Vagina (tissue), 2 donors: Measurements from ENCODE around the gene LPP. TPM values are rescaled to one million over a fixed set of nuclear protein-coding genes. Genes with fewer than 3 reads are reported as not detected.
A peak's percentile ranks its signal among the peaks of the same experiment; 100 is the strongest.

Source experiments
- DNase-seq, 2 donors: peaks; one replicate each; pipeline ENCODE4 v3.0.0-alpha.2; 2017; ENCODE audit errors: extremely low spot score in 2 of 2
- H3K27ac ChIP-seq: fragments of 200-600 bp; sonication (generic); one replicate; pipeline ENCODE4 v1.5.1; 2019
- H3K27me3 ChIP-seq: fragments of 200-600 bp; sonication (generic); one replicate; pipeline ENCODE4 v1.5.1; 2019
- H3K36me3 ChIP-seq, 2 donors: fragments of 200-600 bp; sonication (generic); one replicate each; pipeline ENCODE4 v1.5.1; 2017 to 2019
- H3K4me1 ChIP-seq: fragments of 200-600 bp; sonication (generic); one replicate; pipeline ENCODE4 v1.5.1; 2019
- H3K4me3 ChIP-seq, 2 donors: fragments of 200-600 bp; sonication (generic); 1 replicate in 1 of 2; 2 replicates in 1 of 2; pipeline ENCODE4 v1.5.1; 2016 to 2019
- H3K9me3 ChIP-seq: fragments of 200-600 bp; sonication (generic); one replicate; pipeline ENCODE4 v1.5.1; 2019
- CTCF ChIP-seq, 3 experiments: fragments of 450-650 bp in 2 of 3; fragments of 200-600 bp in 1 of 3; sonication (generic) in 1 of 3; IDR thresholded peaks; one replicate each; pipeline ENCODE4 v1.5.1; 2017 to 2019; ENCODE audit warnings: antibody characterized with exemption in 3 of 3, mild to moderate bottlenecking in 2 of 3, moderate library complexity in 2 of 3
- POLR2A ChIP-seq, 2 donors: fragments of 450-650 bp; IDR thresholded peaks; one replicate each; pipeline ENCODE4 v1.6.1; 2017; ENCODE audit warnings: antibody characterized with exemption in 2 of 2, mild to moderate bottlenecking in 2 of 2, moderate library complexity in 2 of 2
- POLR2AphosphoS5 ChIP-seq, 2 donors: sonication (generic); formaldehyde crosslinking; IDR thresholded peaks; one replicate each; pipeline ENCODE4 v1.9.0; 2017; ENCODE audit warnings: antibody characterized with exemption in 2 of 2, mild to moderate bottlenecking in 2 of 2, low read depth in 1 of 2; ENCODE audit not compliant: insufficient read depth in 1 of 2
- intact Hi-C: fragments of 100-400 bp; cut with DNase I; formaldehyde crosslinking; loops from one replicate; pipeline ENCODE4 v1.15.1; 2023
- total RNA-seq: library from RNA; depleted of rRNA; stranded (reverse); fragments of >200 nt; gene quantifications from one replicate; pipeline ENCODE4 v1.2.3, GENCODE V29; 2016

The LPP gene
- total RNA-seq, 1 donor from 2014 or later, result 248 TPM

DNA sequence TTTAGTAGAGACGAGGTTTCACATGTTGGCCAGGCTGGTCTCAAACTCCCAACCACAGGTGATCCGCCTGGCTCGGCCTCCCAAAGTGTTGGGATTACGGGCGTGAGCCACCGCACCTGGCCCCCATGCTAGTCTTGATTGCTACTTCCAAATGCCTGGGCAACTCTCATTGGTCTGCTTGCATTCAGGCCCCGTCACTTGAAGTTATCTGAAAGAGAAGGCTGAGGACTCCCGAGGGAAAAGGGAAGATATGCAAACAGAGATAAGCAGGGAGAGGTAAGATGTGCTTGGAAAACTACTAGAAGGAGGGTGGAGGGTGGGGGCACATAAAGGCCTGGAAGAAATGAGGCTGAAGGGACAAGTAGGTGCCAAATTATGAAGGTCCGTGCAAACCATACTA lies 4.4 kb upstream of the LPP start:
- Histone ChIP-seq H3K27ac (no peak overlapping the region), H3K4me1 (peaks cover 10% of the 10 kb centered on the region), H3K9me3 (no peaks in the 10 kb centered on the region), H3K4me3 (no peak overlapping the region), H3K36me3 (no peaks in the 10 kb centered on the region), H3K27me3 (no peaks in the 10 kb centered on the region)
- no peak for DNase-seq
- intact Hi-C loops, result no loop called here
- no peak for TF ChIP-seq CTCF (IDR thresholded peaks at IDR 0.05)
- TF ChIP-seq POLR2AphosphoS5 (IDR thresholded peaks at IDR 0.05; ENCODE audit: insufficient read depth in 1 of 2, low read depth in 1 of 2), result no peak
- TF ChIP-seq POLR2A (IDR thresholded peaks at IDR 0.05), result no peak

DNA sequence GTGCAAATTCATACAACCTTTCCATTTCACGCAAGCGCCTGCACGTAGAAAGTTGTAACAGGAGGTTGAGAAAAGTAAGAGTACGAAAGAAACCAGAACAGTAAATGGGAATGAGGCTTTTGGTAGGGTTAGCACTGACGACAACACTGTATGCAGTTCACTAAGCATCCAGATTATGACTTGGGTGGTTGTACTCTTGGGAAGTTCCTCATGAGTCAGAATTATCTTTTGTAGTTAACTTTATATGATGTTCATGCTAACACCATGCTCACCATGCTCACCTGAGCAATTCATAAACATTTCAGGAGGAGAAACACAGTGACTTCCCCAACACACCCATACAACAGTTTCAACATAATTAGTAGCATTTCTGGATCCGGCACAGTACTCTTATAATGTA lies 3.0 kb upstream of the LPP start:
- no peaks in the 10 kb centered on the region for H3K27me3 ChIP-seq
- no peak overlapping the region for H3K4me3 ChIP-seq
- no peak for DNase-seq
- intact Hi-C loops, result loop anchor here (5.0 kb wide), 1 partner anchor 409 kb away; no protein-coding TSS in a partner anchor
- H3K4me1 ChIP-seq, result peaks cover 22% of the 10 kb centered on the region
- no peak overlapping the region for H3K27ac ChIP-seq
- no peaks in the 10 kb centered on the region for H3K9me3 ChIP-seq
- TF ChIP-seq CTCF (IDR thresholded peaks at IDR 0.05) (no peak), POLR2A (IDR thresholded peaks at IDR 0.05) (no peak), POLR2AphosphoS5 (IDR thresholded peaks at IDR 0.05; ENCODE audit: insufficient read depth in 1 of 2, low read depth in 1 of 2) (no peak)
- no peaks in the 10 kb centered on the region for H3K36me3 ChIP-seq

DNA sequence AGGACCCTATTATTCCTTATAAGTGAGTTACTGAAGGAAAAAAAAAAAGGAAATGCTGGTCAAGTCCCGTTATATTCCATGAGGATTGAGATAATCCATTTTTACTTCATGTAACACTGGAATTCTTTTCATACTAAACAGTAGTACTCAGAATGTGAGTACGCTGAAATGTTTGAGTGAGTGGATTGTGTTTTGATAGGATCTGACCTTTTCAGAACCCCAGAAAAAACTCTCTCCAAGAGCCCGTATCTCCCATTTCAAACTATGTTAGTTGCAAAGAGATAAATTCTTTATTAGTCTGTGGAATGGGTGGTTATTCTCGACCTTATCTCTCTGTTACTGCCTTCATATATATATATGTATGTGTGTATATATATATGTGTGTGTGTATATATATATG lies 2.5 kb upstream of the LPP start:
- Histone ChIP-seq H3K4me1 (peaks cover 27% of the 10 kb centered on the region), H3K9me3 (no peaks in the 10 kb centered on the region), H3K27me3 (no peaks in the 10 kb centered on the region), H3K4me3 (no peak overlapping the region), H3K27ac (no peak overlapping the region), H3K36me3 (no peaks in the 10 kb centered on the region)
- TF ChIP-seq POLR2A (IDR thresholded peaks at IDR 0.05) (no peak), POLR2AphosphoS5 (IDR thresholded peaks at IDR 0.05; ENCODE audit: insufficient read depth in 1 of 2, low read depth in 1 of 2) (no peak), CTCF (IDR thresholded peaks at IDR 0.05) (no peak)
- no peak for DNase-seq
- intact Hi-C loops, result loop anchor here (5.0 kb wide), 1 partner anchor 409 kb away; no protein-coding TSS in a partner anchor

DNA sequence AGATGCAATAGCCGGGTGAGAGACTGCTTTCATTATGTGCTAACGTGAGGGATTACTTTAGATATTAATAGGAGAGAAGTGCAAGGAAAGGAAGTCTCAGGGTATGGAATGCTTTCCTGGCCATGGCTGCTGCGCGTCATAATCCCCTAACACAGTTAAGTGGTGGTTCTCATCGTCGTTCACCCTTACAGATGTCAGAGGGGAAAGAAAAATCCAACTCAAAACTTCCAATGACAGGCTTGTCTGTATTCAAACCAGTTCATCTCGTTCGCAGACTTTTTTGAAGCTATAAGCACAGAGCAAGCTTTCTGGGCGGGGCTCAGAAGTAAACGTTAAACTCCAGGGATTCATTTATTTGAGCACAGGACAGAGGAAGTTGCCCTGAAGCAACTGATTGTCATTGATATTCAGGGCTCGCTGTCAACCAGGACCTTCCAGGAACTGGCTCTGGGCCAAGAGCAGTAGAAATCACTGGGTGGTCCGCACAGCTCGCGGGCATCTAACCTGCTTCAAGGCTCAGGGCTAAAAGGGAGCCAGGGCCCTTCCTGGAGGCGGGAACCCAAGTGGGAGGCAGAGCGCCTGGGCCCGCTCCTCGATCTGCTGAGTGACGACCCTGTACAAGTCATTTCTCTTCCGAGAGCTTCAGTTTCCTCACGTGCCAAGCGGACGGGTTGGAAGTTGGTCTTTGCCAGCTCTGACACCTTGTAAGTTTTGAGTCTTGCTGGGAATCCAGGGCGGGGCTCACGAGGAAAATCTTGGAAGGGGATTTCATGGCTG lies 1.1 kb upstream of the LPP start:
- TF ChIP-seq POLR2AphosphoS5 (IDR thresholded peaks at IDR 0.05; ENCODE audit: insufficient read depth in 1 of 2, low read depth in 1 of 2) (peak in 1 of 2 donors; percentile 65), POLR2A (IDR thresholded peaks at IDR 0.05) (no peak), CTCF (IDR thresholded peaks at IDR 0.05) (no peak)
- H3K9me3 ChIP-seq, result no peaks in the 10 kb centered on the region
- H3K36me3 ChIP-seq, result no peaks in the 10 kb centered on the region
- peak overlapping the region; percentile 88 for H3K27ac ChIP-seq
- peak overlapping the region; percentile 72 to 96 for H3K4me3 ChIP-seq
- peaks cover 38% of the 10 kb centered on the region for H3K4me1 ChIP-seq
- no peak for DNase-seq
- no peaks in the 10 kb centered on the region for H3K27me3 ChIP-seq
- intact Hi-C loops, result loop anchor here (5.0 kb wide), 1 partner anchor 411 kb away; no protein-coding TSS in a partner anchor

GRCh38 chr3:188153437-188154013 lies 432 bp upstream of the LPP start:
- H3K4me1 ChIP-seq, result peaks cover 45% of the 10 kb centered on the region
- H3K4me3 ChIP-seq, result peak overlapping the region; percentile 72 to 96
- peak in 1 of 2 donors; percentile 81 for TF ChIP-seq POLR2AphosphoS5 (IDR thresholded peaks at IDR 0.05; ENCODE audit: insufficient read depth in 1 of 2, low read depth in 1 of 2)
- no peak for TF ChIP-seq CTCF (IDR thresholded peaks at IDR 0.05)
- TF ChIP-seq POLR2A (IDR thresholded peaks at IDR 0.05), result peak in 1 of 2 donors; percentile 14
- intact Hi-C loops, result loop anchor here (5.0 kb wide), 1 partner anchor 411 kb away; no protein-coding TSS in a partner anchor
- no peaks in the 10 kb centered on the region for H3K9me3 ChIP-seq
- peak overlapping the region; percentile 88 for H3K27ac ChIP-seq
- H3K27me3 ChIP-seq, result no peaks in the 10 kb centered on the region
- H3K36me3 ChIP-seq, result no peaks in the 10 kb centered on the region
- peak in 1 of 2 donors; percentile 93 for DNase-seq
